SK-N-SH treated with all-trans-retinoic acid at 6 μM for 48 hours (cell line): ENCODE results near the gene FMOD.

ENCODE experiments used
- ATAC-seq: fragments of 200-7000 bp; cut with Tn5 transposase; 3 replicates; pipeline ENCODE4 v1.9.1; 2020; ENCODE audit warnings: mild to moderate bottlenecking, moderate library complexity
- BACH2 ChIP-seq: fragments of 250-450 bp; sonication (Bioruptor Pico); IDR thresholded peaks from 2 replicates; pipeline ENCODE4 v1.9.0; 2021; ENCODE audit warnings: mild to moderate bottlenecking, borderline replicate concordance
- CSDC2 ChIP-seq: fragments of 250-450 bp; sonication (Bioruptor Pico); IDR thresholded peaks from 2 replicates; pipeline ENCODE4 v1.5.0; 2020; ENCODE audit warnings: mild to moderate bottlenecking, moderate library complexity
- ESRRG ChIP-seq: fragments of 250-450 bp; sonication (Bioruptor Pico); IDR thresholded peaks from 2 replicates; pipeline ENCODE4 v1.6.1; 2021; ENCODE audit warnings: mild to moderate bottlenecking
- GLIS3 ChIP-seq: fragments of 250-450 bp; sonication (Bioruptor Pico); IDR thresholded peaks from 2 replicates; pipeline ENCODE4 v1.5.0; 2020; ENCODE audit warnings: mild to moderate bottlenecking, moderate library complexity
- ISL1 ChIP-seq: fragments of 250-450 bp; sonication (Bioruptor Pico); IDR thresholded peaks from 2 replicates; pipeline ENCODE4 v2.1.2; 2022; ENCODE audit warnings: mild to moderate bottlenecking, moderate library complexity
- OSR1 ChIP-seq: fragments of 250-450 bp; sonication (Bioruptor Pico); IDR thresholded peaks from 2 replicates; pipeline ENCODE4 v1.8.0; 2022; ENCODE audit warnings: moderate library complexity, mild to moderate bottlenecking, inconsistent platforms
- PPARA ChIP-seq: fragments of 250-450 bp; sonication (Bioruptor Pico); IDR thresholded peaks from 2 replicates; pipeline ENCODE4 v1.5.0; 2020; ENCODE audit warnings: mild to moderate bottlenecking, borderline replicate concordance
- SNAI2 ChIP-seq: fragments of 250-450 bp; sonication (Bioruptor Pico); IDR thresholded peaks from 2 replicates; pipeline ENCODE4 v1.5.0; 2020; ENCODE audit warnings: mild to moderate bottlenecking, moderate library complexity
- TOX ChIP-seq: fragments of 250-450 bp; sonication (Bioruptor Pico); IDR thresholded peaks from 2 replicates; pipeline ENCODE4 v1.8.0; 2021; ENCODE audit warnings: mild to moderate bottlenecking, moderate library complexity, borderline replicate concordance
- ZC3H10 ChIP-seq: fragments of 250-450 bp; sonication (Bioruptor Pico); IDR thresholded peaks from 2 replicates; pipeline ENCODE4 v1.5.1; 2021; ENCODE audit warnings: mild to moderate bottlenecking, moderate library complexity
- ZFP3 ChIP-seq: fragments of 250-450 bp; sonication (Bioruptor Pico); IDR thresholded peaks from 2 replicates; pipeline ENCODE4 v1.5.0; 2020; ENCODE audit warnings: mild to moderate bottlenecking, moderate library complexity
- ZFP30 ChIP-seq: fragments of 450-650 bp; formaldehyde crosslinking; IDR thresholded peaks from 2 replicates; pipeline ENCODE4 v1.5.0; 2022; ENCODE audit warnings: mild to moderate bottlenecking, moderate library complexity
- ZNF565 ChIP-seq: fragments of 450-650 bp; formaldehyde crosslinking; conservative IDR thresholded peaks from 2 replicates; pipeline ENCODE4 v1.5.0; 2020; ENCODE audit warnings: low read depth, mild to moderate bottlenecking, moderate library complexity
- ZNF70 ChIP-seq: fragments of 450-650 bp; formaldehyde crosslinking; IDR thresholded peaks from 2 replicates; pipeline ENCODE4 v1.5.0; 2020; ENCODE audit warnings: mild to moderate bottlenecking, moderate library complexity
- ZNF8 ChIP-seq: fragments of 450-650 bp; formaldehyde crosslinking; IDR thresholded peaks from 2 replicates; pipeline ENCODE4 v1.5.0; 2020; ENCODE audit warnings: mild to moderate bottlenecking, moderate library complexity
- TF ChIP-seq, protein P1 (sequence below): fragments of 250-450 bp; sonication (Bioruptor Pico); IDR thresholded peaks from 2 replicates; pipeline ENCODE4 v1.5.0; 2020; ENCODE audit warnings: mild to moderate bottlenecking, moderate library complexity
- TF ChIP-seq, protein P2 (sequence below): fragments of 250-450 bp; sonication (Bioruptor Pico); IDR thresholded peaks from 2 replicates; pipeline ENCODE4 v1.5.1; 2021; ENCODE audit warnings: mild to moderate bottlenecking, moderate library complexity
- TF ChIP-seq, protein P3 (sequence below): fragments of 250-450 bp; sonication (Bioruptor Pico); IDR thresholded peaks from 2 replicates; pipeline ENCODE4 v1.5.1; 2020; ENCODE audit warnings: low read depth, mild to moderate bottlenecking, moderate library complexity
- TF ChIP-seq, protein P4 (sequence below): fragments of 250-450 bp; sonication (Bioruptor Pico); IDR thresholded peaks from 2 replicates; pipeline ENCODE4 v1.8.0; 2021; ENCODE audit warnings: low read depth, mild to moderate bottlenecking, moderate library complexity, borderline replicate concordance
- TF ChIP-seq, protein P5 (sequence below): fragments of 250-450 bp; sonication (Bioruptor Pico); IDR thresholded peaks from 2 replicates; pipeline ENCODE4 v1.8.0; 2020; ENCODE audit warnings: mild to moderate bottlenecking, moderate library complexity, borderline replicate concordance

Gene FMOD

DNA sequence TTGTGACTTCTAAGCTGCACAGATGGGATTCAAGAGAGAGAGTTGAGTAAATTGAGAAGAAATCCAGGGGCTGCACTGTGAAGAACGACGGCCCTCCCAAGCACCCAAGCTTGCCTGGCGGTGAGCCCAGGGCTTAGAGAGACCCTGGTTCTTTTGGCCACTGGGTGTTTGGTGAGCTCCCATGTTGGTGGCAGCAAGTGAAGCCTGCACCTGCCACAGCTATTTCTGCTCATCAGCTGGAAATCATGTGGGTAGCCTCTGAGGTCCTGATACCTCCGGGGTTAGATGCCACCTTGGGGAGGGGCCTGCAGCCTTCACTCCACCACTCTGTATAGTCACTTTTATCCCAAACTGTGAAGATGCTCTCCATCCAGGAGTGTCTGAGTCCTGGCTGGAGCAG lies 51.8 kb downstream of the FMOD start:
- no peak for ATAC-seq
- TF ChIP-seq ZFP30 (CRISPR knock-in tag) (no peak), ZNF8 (no peak), ESRRG (no peak), SNAI2 (CRISPR knock-in tag) (no peak)
- TF ChIP-seq, all 23 proteins: peak for 0

DNA sequence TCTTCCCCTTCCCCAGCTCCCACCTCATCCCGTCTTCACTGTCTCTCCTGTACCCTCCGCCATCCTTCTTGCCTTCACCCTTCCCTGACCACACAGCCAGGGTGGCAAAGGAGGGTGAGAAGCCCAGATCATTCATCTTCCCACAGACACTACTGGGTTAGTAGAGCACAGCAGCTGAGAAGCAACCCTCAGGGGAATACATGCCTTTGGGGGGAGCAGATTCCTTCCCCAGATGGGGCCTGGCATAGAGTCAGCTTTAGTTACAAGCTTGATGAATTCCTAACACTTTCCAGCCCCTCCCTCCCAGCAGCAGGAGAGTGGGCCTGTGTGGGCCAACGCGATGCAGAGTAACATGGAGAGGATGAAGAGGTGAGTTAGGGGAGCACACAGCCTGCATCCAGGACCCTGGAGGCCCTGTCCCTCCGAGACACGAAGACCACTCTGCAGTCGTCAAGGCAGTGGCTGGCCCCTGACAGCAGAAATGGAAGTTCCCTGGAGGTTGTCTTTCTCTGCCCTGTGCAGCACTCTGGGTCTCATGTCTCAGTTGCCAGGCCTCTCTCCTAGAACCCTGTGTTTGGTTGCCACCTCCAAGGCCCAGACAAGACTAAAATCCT lies 54.4 kb downstream of the FMOD start:
- ATAC-seq = no peak
- no peak for TF ChIP-seq ZNF565 (CRISPR knock-in tag)
- no peak for TF ChIP-seq PPARA (CRISPR knock-in tag)
- TF ChIP-seq TOX = no peak
- TF ChIP-seq BACH2 (CRISPR knock-in tag) = no peak
- TF ChIP-seq, protein P1, sequence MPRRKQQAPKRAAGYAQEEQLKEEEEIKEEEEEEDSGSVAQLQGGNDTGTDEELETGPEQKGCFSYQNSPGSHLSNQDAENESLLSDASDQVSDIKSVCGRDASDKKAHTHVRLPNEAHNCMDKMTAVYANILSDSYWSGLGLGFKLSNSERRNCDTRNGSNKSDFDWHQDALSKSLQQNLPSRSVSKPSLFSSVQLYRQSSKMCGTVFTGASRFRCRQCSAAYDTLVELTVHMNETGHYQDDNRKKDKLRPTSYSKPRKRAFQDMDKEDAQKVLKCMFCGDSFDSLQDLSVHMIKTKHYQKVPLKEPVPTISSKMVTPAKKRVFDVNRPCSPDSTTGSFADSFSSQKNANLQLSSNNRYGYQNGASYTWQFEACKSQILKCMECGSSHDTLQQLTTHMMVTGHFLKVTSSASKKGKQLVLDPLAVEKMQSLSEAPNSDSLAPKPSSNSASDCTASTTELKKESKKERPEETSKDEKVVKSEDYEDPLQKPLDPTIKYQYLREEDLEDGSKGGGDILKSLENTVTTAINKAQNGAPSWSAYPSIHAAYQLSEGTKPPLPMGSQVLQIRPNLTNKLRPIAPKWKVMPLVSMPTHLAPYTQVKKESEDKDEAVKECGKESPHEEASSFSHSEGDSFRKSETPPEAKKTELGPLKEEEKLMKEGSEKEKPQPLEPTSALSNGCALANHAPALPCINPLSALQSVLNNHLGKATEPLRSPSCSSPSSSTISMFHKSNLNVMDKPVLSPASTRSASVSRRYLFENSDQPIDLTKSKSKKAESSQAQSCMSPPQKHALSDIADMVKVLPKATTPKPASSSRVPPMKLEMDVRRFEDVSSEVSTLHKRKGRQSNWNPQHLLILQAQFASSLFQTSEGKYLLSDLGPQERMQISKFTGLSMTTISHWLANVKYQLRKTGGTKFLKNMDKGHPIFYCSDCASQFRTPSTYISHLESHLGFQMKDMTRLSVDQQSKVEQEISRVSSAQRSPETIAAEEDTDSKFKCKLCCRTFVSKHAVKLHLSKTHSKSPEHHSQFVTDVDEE (CRISPR knock-in tag) = no peak
- TF ChIP-seq OSR1 = no peak
- no peak for TF ChIP-seq ZNF8
- no peak for TF ChIP-seq ISL1 (CRISPR knock-in tag)
- no peak for TF ChIP-seq ESRRG
- no peak for TF ChIP-seq ZNF70 (CRISPR knock-in tag)
- no peak for TF ChIP-seq GLIS3
- TF ChIP-seq, protein P2, sequence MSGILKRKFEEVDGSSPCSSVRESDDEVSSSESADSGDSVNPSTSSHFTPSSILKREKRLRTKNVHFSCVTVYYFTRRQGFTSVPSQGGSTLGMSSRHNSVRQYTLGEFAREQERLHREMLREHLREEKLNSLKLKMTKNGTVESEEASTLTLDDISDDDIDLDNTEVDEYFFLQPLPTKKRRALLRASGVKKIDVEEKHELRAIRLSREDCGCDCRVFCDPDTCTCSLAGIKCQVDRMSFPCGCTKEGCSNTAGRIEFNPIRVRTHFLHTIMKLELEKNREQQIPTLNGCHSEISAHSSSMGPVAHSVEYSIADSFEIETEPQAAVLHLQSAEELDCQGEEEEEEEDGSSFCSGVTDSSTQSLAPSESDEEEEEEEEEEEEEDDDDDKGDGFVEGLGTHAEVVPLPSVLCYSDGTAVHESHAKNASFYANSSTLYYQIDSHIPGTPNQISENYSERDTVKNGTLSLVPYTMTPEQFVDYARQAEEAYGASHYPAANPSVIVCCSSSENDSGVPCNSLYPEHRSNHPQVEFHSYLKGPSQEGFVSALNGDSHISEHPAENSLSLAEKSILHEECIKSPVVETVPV (CRISPR knock-in tag) = no peak
- TF ChIP-seq, protein P3, sequence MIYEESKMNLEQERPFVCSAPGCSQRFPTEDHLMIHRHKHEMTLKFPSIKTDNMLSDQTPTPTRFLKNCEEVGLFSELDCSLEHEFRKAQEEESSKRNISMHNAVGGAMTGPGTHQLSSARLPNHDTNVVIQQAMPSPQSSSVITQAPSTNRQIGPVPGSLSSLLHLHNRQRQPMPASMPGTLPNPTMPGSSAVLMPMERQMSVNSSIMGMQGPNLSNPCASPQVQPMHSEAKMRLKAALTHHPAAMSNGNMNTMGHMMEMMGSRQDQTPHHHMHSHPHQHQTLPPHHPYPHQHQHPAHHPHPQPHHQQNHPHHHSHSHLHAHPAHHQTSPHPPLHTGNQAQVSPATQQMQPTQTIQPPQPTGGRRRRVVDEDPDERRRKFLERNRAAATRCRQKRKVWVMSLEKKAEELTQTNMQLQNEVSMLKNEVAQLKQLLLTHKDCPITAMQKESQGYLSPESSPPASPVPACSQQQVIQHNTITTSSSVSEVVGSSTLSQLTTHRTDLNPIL = no peak
- TF ChIP-seq ZFP3 = no peak
- TF ChIP-seq, protein P4, sequence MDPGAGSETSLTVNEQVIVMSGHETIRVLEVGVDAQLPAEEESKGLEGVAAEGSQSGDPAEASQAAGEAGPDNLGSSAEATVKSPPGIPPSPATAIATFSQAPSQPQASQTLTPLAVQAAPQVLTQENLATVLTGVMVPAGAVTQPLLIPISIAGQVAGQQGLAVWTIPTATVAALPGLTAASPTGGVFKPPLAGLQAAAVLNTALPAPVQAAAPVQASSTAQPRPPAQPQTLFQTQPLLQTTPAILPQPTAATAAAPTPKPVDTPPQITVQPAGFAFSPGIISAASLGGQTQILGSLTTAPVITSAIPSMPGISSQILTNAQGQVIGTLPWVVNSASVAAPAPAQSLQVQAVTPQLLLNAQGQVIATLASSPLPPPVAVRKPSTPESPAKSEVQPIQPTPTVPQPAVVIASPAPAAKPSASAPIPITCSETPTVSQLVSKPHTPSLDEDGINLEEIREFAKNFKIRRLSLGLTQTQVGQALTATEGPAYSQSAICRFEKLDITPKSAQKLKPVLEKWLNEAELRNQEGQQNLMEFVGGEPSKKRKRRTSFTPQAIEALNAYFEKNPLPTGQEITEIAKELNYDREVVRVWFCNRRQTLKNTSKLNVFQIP (CRISPR knock-in tag) = no peak
- no peak for TF ChIP-seq ZC3H10 (CRISPR knock-in tag)
- no peak for TF ChIP-seq CSDC2

DNA sequence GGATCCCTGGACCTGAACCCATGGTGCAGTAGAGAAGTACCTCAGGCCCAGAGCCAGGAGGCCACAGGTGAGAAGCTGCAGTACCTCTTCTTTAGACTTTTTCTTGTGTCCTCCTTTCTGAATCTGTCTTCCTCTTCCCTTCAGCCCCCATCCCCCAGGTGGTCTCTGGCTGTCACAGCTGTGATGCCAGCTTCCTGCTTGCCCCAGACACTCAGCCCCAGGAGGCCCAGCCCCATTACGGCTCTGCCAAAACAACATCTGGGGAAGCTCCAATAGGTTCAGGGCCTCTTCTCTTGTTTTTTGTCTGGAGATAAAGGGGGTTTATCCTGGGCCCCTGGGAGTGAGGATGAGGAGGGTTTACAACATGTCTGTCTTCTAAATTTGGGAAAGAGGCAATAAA lies 55.1 kb downstream of the FMOD start:
- TF ChIP-seq, protein P5, sequence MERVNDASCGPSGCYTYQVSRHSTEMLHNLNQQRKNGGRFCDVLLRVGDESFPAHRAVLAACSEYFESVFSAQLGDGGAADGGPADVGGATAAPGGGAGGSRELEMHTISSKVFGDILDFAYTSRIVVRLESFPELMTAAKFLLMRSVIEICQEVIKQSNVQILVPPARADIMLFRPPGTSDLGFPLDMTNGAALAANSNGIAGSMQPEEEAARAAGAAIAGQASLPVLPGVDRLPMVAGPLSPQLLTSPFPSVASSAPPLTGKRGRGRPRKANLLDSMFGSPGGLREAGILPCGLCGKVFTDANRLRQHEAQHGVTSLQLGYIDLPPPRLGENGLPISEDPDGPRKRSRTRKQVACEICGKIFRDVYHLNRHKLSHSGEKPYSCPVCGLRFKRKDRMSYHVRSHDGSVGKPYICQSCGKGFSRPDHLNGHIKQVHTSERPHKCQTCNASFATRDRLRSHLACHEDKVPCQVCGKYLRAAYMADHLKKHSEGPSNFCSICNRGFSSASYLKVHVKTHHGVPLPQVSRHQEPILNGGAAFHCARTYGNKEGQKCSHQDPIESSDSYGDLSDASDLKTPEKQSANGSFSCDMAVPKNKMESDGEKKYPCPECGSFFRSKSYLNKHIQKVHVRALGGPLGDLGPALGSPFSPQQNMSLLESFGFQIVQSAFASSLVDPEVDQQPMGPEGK (CRISPR knock-in tag) = no peak
- ATAC-seq = no peak
